K562 (cell line): ENCODE results near the gene MRNIP. TPM values are rescaled to one million over a fixed set of nuclear protein-coding genes. Genes with fewer than 3 reads are reported as not detected.

ENCODE experiments used
- CBFA2T3 ChIP-seq: fragments of 450-650 bp; IDR thresholded peaks from 2 replicates; pipeline ENCODE4 v1.6.1; 2017
- DEAF1 ChIP-seq: fragments of 450-650 bp; formaldehyde crosslinking; IDR thresholded peaks from 2 replicates; pipeline ENCODE4 v1.4.0; 2020; ENCODE audit warnings: mild to moderate bottlenecking, moderate library complexity
- HDAC6 ChIP-seq: IDR thresholded peaks from 2 replicates; pipeline ENCODE4 v1.6.1; 2012; ENCODE audit warnings: low read depth, mild to moderate bottlenecking, control low read depth, inconsistent platforms, low read length, moderate library complexity
- MCM7 ChIP-seq, 2 experiments: fragments of 450-650 bp; IDR thresholded peaks; 2 replicates each; pipeline ENCODE4 v1.6.1; 2016 to 2018
- NCOA1 ChIP-seq: fragments of 450-650 bp; IDR thresholded peaks from 2 replicates; pipeline ENCODE4 v1.6.1; 2016; ENCODE audit warnings: low read depth
- NFIX ChIP-seq: fragments of 250-450 bp; sonication (Bioruptor Pico); IDR thresholded peaks from 2 replicates; pipeline ENCODE4 v1.4.0; 2020; ENCODE audit warnings: low read depth, mild to moderate bottlenecking, moderate library complexity
- NR1H2 ChIP-seq: sonication (generic); formaldehyde crosslinking; IDR thresholded peaks from 2 replicates; pipeline ENCODE4 v1.4.0; 2020; ENCODE audit warnings: mild to moderate bottlenecking, missing genetic modification reagents
- POLR2A ChIP-seq: fragments of 450-650 bp; conservative IDR thresholded peaks from 2 replicates; pipeline ENCODE4 v1.6.1; 2016
- RNF2 ChIP-seq: sonication (generic); IDR thresholded peaks from 2 replicates; pipeline ENCODE4 v1.6.1; 2016
- SLC30A9 ChIP-seq: fragments of 250-450 bp; sonication (Bioruptor Pico); IDR thresholded peaks from 2 replicates; pipeline ENCODE4 v1.8.0; 2022; ENCODE audit warnings: mild to moderate bottlenecking, moderate library complexity
- THRAP3 ChIP-seq: fragments of 450-650 bp; IDR thresholded peaks from 2 replicates; pipeline ENCODE4 v1.6.1; 2016; ENCODE audit warnings: mild to moderate bottlenecking, inconsistent platforms, borderline replicate concordance
- polyA plus RNA-seq, 8 experiments: library from polyadenylated mRNA; depleted of rRNA in 4 of 8; stranded (reverse) in 5 of 8; unstranded in 3 of 8; fragments of >200 nt; fragmentation: Nextera tagmentation in 2 of 8; fragmentation: Illumina TruSeq in 1 of 8; extraction: Ambion mirVana in 2 of 8; extraction: Trizol in 1 of 8; gene quantifications; 2 replicates each; pipeline versions ENCODE4 v1.2.1 to v1.2.3, GENCODE V29; 2011 to 2014; ENCODE audit warnings: inconsistent platforms in 1 of 8, missing spikeins in 1 of 8
- total RNA-seq, 7 experiments: library from RNA; depleted of rRNA in 6 of 7; stranded (reverse); fragments of >200 nt in 6 of 7; fragmentation: Illumina TruSeq in 2 of 7; extraction: Trizol in 2 of 7; gene quantifications; 2 replicates each; pipeline versions ENCODE4 v1.2.1 to v1.2.3, GENCODE V29; 2011 to 2021; ENCODE audit warnings: low replicate concordance in 1 of 7
- TF ChIP-seq, protein P1 (sequence below): fragments of 450-650 bp; IDR thresholded peaks from 2 replicates; pipeline ENCODE4 v1.6.1; 2016; ENCODE audit warnings: mild to moderate bottlenecking, moderate library complexity
- TF ChIP-seq, protein P2 (sequence below): fragments of 250-450 bp; sonication (Bioruptor Pico); IDR thresholded peaks from 2 replicates; pipeline ENCODE4 v1.5.0; 2021; ENCODE audit warnings: mild to moderate bottlenecking, borderline replicate concordance

MRNIP gene
- total and polyA plus RNA-seq, 9 of the 15 experiments (the other 6 are each of a cell fraction or from before 2014, with no cell fraction given) = 3.6 to 39.0 (median 16.8) TPM

- TF ChIP-seq, protein P1, sequence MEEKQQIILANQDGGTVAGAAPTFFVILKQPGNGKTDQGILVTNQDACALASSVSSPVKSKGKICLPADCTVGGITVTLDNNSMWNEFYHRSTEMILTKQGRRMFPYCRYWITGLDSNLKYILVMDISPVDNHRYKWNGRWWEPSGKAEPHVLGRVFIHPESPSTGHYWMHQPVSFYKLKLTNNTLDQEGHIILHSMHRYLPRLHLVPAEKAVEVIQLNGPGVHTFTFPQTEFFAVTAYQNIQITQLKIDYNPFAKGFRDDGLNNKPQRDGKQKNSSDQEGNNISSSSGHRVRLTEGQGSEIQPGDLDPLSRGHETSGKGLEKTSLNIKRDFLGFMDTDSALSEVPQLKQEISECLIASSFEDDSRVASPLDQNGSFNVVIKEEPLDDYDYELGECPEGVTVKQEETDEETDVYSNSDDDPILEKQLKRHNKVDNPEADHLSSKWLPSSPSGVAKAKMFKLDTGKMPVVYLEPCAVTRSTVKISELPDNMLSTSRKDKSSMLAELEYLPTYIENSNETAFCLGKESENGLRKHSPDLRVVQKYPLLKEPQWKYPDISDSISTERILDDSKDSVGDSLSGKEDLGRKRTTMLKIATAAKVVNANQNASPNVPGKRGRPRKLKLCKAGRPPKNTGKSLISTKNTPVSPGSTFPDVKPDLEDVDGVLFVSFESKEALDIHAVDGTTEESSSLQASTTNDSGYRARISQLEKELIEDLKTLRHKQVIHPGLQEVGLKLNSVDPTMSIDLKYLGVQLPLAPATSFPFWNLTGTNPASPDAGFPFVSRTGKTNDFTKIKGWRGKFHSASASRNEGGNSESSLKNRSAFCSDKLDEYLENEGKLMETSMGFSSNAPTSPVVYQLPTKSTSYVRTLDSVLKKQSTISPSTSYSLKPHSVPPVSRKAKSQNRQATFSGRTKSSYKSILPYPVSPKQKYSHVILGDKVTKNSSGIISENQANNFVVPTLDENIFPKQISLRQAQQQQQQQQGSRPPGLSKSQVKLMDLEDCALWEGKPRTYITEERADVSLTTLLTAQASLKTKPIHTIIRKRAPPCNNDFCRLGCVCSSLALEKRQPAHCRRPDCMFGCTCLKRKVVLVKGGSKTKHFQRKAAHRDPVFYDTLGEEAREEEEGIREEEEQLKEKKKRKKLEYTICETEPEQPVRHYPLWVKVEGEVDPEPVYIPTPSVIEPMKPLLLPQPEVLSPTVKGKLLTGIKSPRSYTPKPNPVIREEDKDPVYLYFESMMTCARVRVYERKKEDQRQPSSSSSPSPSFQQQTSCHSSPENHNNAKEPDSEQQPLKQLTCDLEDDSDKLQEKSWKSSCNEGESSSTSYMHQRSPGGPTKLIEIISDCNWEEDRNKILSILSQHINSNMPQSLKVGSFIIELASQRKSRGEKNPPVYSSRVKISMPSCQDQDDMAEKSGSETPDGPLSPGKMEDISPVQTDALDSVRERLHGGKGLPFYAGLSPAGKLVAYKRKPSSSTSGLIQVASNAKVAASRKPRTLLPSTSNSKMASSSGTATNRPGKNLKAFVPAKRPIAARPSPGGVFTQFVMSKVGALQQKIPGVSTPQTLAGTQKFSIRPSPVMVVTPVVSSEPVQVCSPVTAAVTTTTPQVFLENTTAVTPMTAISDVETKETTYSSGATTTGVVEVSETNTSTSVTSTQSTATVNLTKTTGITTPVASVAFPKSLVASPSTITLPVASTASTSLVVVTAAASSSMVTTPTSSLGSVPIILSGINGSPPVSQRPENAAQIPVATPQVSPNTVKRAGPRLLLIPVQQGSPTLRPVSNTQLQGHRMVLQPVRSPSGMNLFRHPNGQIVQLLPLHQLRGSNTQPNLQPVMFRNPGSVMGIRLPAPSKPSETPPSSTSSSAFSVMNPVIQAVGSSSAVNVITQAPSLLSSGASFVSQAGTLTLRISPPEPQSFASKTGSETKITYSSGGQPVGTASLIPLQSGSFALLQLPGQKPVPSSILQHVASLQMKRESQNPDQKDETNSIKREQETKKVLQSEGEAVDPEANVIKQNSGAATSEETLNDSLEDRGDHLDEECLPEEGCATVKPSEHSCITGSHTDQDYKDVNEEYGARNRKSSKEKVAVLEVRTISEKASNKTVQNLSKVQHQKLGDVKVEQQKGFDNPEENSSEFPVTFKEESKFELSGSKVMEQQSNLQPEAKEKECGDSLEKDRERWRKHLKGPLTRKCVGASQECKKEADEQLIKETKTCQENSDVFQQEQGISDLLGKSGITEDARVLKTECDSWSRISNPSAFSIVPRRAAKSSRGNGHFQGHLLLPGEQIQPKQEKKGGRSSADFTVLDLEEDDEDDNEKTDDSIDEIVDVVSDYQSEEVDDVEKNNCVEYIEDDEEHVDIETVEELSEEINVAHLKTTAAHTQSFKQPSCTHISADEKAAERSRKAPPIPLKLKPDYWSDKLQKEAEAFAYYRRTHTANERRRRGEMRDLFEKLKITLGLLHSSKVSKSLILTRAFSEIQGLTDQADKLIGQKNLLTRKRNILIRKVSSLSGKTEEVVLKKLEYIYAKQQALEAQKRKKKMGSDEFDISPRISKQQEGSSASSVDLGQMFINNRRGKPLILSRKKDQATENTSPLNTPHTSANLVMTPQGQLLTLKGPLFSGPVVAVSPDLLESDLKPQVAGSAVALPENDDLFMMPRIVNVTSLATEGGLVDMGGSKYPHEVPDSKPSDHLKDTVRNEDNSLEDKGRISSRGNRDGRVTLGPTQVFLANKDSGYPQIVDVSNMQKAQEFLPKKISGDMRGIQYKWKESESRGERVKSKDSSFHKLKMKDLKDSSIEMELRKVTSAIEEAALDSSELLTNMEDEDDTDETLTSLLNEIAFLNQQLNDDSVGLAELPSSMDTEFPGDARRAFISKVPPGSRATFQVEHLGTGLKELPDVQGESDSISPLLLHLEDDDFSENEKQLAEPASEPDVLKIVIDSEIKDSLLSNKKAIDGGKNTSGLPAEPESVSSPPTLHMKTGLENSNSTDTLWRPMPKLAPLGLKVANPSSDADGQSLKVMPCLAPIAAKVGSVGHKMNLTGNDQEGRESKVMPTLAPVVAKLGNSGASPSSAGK = peak; percentile 99
- TF ChIP-seq THRAP3 (no peak), NCOA1 (no peak), HDAC6 (no peak), POLR2A (no peak), NR1H2 (CRISPR knock-in tag) (peak; percentile 36; the same call in 1 of the 2 replicates), MCM7 (IDR thresholded peaks at IDR 0.05) (no peak), SLC30A9 (CRISPR knock-in tag) (no peak), DEAF1 (CRISPR knock-in tag) (0 out of 2 replicates have a peak, but pooled peaks have one; percentile 45), NFIX (no peak), CBFA2T3 (no peak), RNF2 (0 out of 2 replicates have a peak, but pooled peaks have one; percentile 63)
- TF ChIP-seq, protein P2, sequence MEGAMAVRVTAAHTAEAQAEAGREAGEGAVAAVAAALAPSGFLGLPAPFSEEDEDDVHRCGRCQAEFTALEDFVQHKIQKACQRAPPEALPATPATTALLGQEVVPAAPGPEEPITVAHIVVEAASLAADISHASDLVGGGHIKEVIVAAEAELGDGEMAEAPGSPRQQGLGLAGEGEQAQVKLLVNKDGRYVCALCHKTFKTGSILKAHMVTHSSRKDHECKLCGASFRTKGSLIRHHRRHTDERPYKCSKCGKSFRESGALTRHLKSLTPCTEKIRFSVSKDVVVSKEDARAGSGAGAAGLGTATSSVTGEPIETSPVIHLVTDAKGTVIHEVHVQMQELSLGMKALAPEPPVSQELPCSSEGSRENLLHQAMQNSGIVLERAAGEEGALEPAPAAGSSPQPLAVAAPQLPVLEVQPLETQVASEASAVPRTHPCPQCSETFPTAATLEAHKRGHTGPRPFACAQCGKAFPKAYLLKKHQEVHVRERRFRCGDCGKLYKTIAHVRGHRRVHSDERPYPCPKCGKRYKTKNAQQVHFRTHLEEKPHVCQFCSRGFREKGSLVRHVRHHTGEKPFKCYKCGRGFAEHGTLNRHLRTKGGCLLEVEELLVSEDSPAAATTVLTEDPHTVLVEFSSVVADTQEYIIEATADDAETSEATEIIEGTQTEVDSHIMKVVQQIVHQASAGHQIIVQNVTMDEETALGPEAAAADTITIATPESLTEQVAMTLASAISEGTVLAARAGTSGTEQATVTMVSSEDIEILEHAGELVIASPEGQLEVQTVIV = no peak
Observed at GRCh38 chr5:179819296-179820126, 39.1 kb downstream of the MRNIP start (continued).
